HG02870 (cell line): ENCODE results near the gene SCGB1A1.

Experiments used
- ATAC-seq: cut with Tn5 transposase; IDR thresholded peaks from one replicate; pipeline ENCODE4 v1.9.1; 2021; ENCODE audit warnings: mild to moderate bottlenecking, moderate library complexity; ENCODE audit not compliant: unreplicated experiment

Gene SCGB1A1

DNA sequence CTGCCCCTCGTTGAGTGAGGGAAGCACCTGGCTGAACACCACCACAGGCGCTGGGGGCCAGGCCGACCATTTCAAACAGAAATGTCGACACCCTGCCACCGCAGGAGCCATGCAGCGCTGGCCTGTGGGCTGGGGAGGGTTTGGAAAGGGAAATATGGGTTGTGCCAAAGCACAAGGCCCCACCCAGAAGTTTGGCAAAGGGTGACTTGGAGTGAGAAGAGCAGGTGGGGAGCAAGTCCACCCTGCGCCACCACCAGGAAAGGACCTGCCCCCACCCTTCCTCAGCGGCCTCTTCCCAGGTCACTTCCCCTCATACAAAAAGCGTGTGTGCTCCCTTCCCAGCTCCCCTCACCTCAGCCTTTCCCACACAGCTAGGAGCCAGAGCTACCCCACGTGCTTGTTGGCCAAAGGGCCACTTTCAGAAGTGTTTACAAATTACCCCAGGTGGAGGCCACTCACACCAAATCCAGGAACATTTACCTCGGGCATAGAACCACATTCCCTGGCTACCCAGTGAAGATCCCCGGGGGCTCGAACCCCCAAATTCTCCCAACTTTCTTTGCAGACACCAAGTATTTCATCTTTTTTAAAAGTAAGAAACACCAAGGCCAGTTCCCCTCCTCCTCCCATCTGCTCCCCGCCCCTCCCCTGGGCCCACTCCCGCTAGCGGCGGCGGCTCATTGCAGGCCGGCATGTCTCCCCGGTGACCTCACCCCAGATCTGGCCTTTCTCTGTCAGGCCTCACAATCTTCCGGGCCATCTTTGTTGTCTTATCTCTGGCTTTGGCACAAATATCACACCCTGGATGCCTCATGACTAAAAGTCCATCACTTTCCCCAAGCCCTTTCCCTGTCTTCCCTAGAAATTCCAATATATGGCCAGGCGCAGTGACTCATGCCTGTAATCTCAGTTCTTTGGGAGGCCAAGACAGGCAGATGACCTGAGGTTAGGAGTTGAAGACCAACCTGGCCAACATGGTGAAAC, 20.5 kb upstream of the SCGB1A1 start:
- no peak for ATAC-seq

- no peak for ATAC-seq
Observed at GRCh38 chr11:62399172-62399877, 19.5 kb upstream of the SCGB1A1 start.

- ATAC-seq = no peak
Observed at GRCh38 chr11:62399878-62400266, 19.0 kb upstream of the SCGB1A1 start.

DNA sequence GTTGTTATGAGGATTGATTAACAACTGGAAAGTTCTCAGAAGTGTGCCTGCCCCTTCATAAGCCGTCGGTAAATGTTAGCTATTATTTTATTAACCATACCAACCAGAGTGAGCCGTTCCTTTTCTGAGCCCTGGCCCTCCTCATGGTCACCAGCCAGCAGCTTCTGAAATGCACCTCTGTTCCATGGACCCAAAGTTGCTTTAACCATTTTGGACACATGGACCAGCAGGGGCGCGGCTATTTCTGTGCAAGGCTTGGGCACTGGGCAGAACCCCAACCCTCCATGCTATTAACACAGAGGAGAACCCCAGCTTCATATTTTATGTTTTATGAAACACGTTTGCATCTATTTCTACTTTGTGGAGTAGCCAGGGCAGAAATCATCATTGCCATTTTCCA, 18.6 kb upstream of the SCGB1A1 start:
- no peak for ATAC-seq

DNA sequence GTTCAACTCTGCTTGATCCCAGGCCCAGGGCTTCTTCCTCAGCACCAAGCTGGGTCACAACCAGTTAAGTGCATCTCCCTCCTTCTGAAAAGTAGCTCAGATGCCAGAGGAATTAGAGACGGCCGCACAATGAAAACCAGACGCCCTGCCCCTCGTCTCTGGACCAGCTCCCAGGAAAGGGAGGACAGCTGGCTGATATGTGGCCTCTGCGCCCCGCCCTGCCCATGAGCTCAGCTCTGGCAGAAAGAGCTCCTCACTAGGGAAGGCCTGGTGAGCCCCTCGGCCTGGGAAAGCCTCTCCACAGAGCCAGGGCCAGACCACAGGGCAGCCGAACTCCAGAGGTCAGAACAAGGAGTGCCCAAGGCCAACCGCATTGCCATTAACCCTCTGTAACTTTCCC, 18.1 kb upstream of the SCGB1A1 start:
- ATAC-seq = no peak

DNA sequence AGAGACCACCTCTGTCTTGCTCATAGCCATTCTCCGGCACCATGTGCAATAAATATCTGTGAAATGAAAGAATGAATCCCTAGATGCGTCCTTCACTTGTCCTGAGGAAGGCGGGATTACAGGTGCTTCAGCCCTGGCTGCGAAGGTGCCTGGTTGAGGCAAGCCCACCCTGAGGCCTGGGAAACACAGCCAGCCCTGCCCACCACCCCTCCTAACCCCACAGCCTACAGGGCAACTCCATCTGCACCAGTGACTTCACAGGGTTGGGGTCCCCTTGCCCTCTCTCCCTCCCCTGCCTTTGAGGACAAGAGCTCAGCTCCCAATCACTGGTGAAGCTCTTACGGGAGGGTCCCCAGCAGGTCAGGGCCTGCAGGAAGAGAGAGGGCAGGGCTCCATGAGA, 17.5 kb upstream of the SCGB1A1 start:
- ATAC-seq = no peak

DNA sequence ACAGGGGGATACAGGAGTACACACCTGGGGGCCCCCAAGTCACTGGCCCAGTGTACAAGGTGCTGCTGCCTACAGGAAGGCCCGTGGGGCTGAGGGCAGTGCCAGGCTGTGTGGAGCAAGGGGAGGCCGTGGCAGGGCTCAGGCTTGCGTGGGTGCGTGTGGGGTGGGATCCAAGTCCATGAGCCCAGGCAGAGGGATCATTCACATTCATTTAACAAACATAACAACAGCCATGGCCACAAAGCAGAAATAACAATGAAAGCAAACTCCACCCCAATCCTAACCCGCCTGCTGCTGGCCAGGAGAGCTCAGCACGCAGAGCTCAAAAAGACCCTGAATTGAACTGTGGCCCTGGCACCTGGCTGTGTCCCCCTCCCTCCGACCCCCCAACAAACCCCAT, 17.0 kb upstream of the SCGB1A1 start:
- ATAC-seq = no peak

DNA sequence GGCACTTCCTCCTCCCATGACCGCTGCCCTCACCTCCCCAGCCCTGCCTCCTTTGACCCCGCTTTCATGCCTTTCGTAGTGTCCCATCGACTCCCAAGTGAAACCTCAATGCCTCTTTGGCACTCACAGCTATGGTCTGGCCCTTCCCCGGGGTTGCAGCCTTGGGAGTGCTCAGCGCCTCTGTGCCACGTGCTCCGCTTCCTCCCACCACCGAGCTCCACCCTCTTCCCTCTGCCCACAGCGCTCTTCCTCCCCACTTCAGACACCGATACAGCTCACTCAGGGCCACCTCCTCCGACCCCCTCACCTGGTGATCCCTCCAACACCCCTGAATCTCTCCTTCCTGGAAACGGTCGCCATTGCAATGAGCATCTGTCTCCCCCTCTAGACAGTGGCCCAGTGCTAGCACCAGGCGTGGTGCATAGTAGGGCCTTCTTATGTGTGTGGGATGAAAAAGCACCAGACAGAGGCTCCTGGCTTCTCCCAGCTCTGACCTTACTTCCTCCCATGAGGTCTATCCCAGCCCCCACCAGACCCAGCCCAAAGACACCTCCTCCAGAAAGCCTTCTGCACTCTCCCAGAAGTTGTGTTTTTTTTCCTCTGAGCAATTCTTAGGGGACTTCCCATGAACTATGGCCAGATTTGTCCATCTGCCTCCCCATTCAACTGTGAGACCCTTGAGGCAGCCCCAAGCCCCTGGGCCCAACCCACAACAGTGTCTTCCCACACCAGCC, 16.4 kb upstream of the SCGB1A1 start:
- no peak for ATAC-seq

GRCh38 chr11:62402960-62403730, 15.7 kb upstream of the SCGB1A1 start:
- ATAC-seq = no peak

DNA sequence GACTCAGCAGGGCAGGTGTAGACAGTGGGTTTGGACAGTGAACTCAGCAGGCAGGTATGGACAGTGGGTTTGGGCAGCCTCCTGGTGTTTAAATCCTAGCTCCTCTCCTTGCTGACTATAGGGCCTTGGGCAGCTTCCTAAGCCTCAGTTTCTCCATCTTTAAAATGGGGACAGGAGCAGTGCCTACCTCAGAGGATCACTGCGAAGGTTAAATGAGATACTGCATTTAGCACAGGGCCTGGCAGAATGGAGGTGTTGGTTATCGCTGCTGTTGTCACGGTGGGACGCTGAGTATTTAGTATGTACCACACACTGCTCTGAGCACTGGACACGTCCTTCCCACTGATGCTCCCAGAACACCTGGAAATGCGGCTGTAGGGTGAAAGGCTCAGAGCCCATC, 14.4 kb upstream of the SCGB1A1 start:
- no peak for ATAC-seq

- no peak for ATAC-seq
Observed at GRCh38 chr11:62404901-62405300, 13.9 kb upstream of the SCGB1A1 start.

GRCh38 chr11:62406034-62406433, 12.8 kb upstream of the SCGB1A1 start:
- no peak for ATAC-seq

- ATAC-seq = no peak
Observed at GRCh38 chr11:62409831-62410230, 9.0 kb upstream of the SCGB1A1 start.

DNA sequence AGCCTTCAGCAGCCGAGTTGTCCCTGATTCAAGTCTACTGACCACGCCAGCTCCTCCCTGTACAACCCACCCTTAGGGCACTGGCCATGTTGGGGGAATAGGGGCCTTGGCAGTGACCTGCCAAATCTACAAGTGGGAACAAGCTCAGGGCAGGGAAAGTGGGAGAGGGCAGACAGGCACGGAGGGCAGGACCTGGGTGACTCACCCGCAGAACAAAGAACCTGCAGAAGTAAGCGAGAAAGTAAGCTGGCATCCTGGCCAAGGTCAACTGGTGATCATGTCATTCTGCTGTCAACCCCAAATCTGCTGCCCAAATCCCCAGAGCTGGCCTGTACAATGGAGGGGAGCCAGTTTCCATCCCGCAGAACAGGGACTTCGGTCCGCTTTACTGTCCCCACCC, 7.9 kb upstream of the SCGB1A1 start:
- no peak for ATAC-seq

DNA sequence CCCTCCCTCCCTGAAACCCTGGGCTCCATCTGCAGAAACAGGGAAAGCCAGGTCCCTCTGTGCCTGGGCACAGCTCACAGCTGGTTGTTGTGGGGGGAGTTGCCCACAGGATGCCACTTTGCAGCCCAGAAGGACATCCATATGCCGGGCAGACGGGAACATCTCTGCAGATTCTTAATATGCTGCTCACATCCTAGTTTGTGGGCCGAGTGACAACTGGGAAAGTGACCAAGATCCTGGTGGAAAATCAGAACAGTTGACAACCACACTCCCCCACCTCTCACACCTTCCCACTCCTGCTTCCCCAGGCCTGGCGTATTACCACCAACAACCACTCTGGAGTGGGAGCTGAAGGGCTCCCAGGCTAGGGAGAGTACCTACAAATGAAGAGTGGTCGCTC, 7.3 kb upstream of the SCGB1A1 start:
- ATAC-seq = no peak

- ATAC-seq = no peak
Observed at GRCh38 chr11:62413060-62413696, 5.7 kb upstream of the SCGB1A1 start.

GRCh38 chr11:62416596-62416995, 2.2 kb upstream of the SCGB1A1 start:
- no peak for ATAC-seq

DNA sequence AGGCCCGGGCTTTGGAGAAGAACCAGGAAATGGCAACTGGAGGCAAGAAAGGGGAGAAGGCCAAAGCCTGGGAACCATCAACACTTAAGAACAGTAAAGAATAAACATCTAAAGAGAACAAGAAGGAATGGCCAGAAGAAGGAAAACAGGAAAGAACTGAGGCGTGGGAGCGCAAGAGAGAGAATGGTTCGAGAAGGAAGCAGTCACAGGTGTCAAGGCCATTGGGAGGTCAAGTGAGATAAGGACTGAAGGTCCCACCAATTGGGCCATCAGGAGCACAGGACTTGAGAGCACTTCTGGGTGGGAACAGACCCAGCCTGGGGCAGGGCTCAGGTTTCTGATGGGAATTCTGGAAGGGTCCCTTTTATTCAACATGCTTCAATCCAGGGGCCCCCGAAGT, 697 bp upstream of the SCGB1A1 start:
- no peak for ATAC-seq

DNA sequence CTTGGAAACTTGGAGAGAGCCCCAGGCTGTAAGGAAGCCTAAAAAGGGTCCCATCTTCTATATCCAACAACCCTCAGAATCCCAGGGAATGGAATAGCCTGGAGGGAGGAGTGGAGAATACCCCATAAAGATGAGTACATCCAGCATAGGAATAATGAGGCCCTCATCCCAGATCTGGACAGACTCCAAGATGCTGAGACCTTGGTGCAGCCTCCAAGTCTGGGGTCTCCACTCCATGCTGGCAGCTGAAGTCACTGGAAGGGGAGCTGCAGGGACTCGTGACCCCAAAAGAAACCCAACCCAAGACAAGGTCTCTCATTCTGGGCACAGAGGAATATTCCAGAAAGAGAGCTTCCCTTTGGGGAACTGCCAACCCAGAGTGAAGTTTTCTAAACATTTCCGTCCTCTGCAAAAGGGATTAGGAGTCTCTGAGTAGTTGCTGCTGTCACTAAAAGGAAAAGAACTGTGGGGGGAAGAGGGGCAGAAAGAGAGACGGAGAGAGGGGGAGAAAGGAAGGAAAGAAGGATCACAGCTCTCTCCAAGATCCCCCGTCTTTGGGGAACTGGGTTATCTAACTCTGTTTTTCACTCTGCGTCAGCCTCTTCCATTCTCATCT, 589 bp downstream of the SCGB1A1 start:
- no peak for ATAC-seq

- ATAC-seq = no peak
Observed at GRCh38 chr11:62419943-62420342, 1.1 kb downstream of the SCGB1A1 start.
